B cell (primary cell): ENCODE measurements around the gene FAM120B. TPM values are rescaled to one million over a fixed set of nuclear protein-coding genes. Genes with fewer than 3 reads are reported as not detected.
A peak's percentile ranks its signal among the peaks of the same experiment; 100 is the strongest.

Experiments used
- ATAC-seq: fragments of 200-7000 bp; cut with Tn5 transposase; one replicate; pipeline ENCODE4 v1.10.0; 2021; ENCODE audit warnings: low read depth, mild to moderate bottlenecking, moderate number of reproducible peaks, moderate library complexity
- CTCF ChIA-PET: fragments of 350-600 bp; sonication (Branson Sonifier 250); formaldehyde crosslinking; loops from one replicate; lab custom pipeline; 2021; ENCODE audit warnings: antibody characterized with exemption, inconsistent platforms; lab: Charles Lee
- POLR2A ChIA-PET: fragments of 350-600 bp; sonication (Branson Sonifier 250); formaldehyde crosslinking; loops from one replicate; lab custom pipeline; 2021; ENCODE audit warnings: antibody characterized with exemption; lab: Charles Lee
- DNase-seq: peaks from one replicate; pipeline ENCODE4 v3.0.0; 2013
- H2AFZ ChIP-seq: 2 replicates; pipeline ENCODE4 v1.6.1; 2012; ENCODE audit warnings: mild to moderate bottlenecking, low read depth, low read length; ENCODE audit not compliant: insufficient read depth, poor library complexity, severe bottlenecking
- H3K27ac ChIP-seq, 2 donors: 1 replicate in 1 of 2; 2 replicates in 1 of 2; pipeline ENCODE4 v1.5.1; 2012 to 2013; ENCODE audit warnings: low read length in 2 of 2, mild to moderate bottlenecking in 2 of 2, moderate library complexity in 1 of 2
- H3K27me3 ChIP-seq, 4 experiments: fragments of 200-600 bp in 1 of 4; sonication (generic) in 1 of 4; replicated peaks in 1 of 4; 1 replicate in 2 of 4; 2 replicates in 2 of 4; pipeline versions ENCODE4 v1.6.1 to v1.7.0; 2013 to 2016; ENCODE audit warnings: low read length in 3 of 4, mild to moderate bottlenecking in 2 of 4, mixed read lengths in 1 of 4, moderate library complexity in 1 of 4; ENCODE audit not compliant: insufficient read depth in 4 of 4, control insufficient read depth in 3 of 4; ENCODE audit errors: control extremely low read depth in 1 of 4
- H3K36me3 ChIP-seq, 2 experiments: replicated peaks in 1 of 2; 1 replicate in 1 of 2; 2 replicates in 1 of 2; pipeline versions ENCODE4 v1.6.1 to v1.7.1; 2013; ENCODE audit warnings: low read length in 1 of 2; ENCODE audit not compliant: insufficient read depth in 2 of 2, control insufficient read depth in 1 of 2; ENCODE audit errors: control extremely low read depth in 1 of 2, extremely low read depth in 1 of 2
- H3K4me1 ChIP-seq, 2 donors: fragments of 200-600 bp in 1 of 2; sonication (generic) in 1 of 2; 1 replicate in 1 of 2; 2 replicates in 1 of 2; pipeline versions ENCODE4 v1.5.1 to v1.6.1; 2013 to 2017; ENCODE audit warnings: low read length in 2 of 2; ENCODE audit not compliant: control insufficient read depth in 2 of 2, insufficient read depth in 2 of 2
- H3K4me2 ChIP-seq: replicated peaks from 2 replicates; pipeline ENCODE3; 2012; ENCODE audit warnings: mild to moderate bottlenecking, low read depth, low read length; ENCODE audit not compliant: poor library complexity, severe bottlenecking
- H3K4me3 ChIP-seq, 5 experiments: fragments of 200-600 bp in 1 of 5; sonication (generic) in 1 of 5; 1 replicate in 3 of 5; 2 replicates in 2 of 5; pipeline versions ENCODE4 v1.5.1 to v1.7.0; 2011 to 2016; ENCODE audit warnings: low read length in 4 of 5, mild to moderate bottlenecking in 4 of 5, low read depth in 2 of 5, control low read depth in 1 of 5, moderate library complexity in 1 of 5; ENCODE audit not compliant: insufficient read depth in 1 of 5; ENCODE audit errors: control extremely low read depth in 1 of 5, extremely low read depth in 1 of 5
- H3K79me2 ChIP-seq: fragments of 200-600 bp; sonication (generic); one replicate; pipeline ENCODE4 v1.6.0; 2016; ENCODE audit warnings: low read length; ENCODE audit not compliant: control insufficient read depth, insufficient read depth
- H3K9ac ChIP-seq: fragments of 200-600 bp; sonication (generic); 2 replicates; pipeline ENCODE4 v1.6.1; 2017; ENCODE audit warnings: mild to moderate bottlenecking, low read length, moderate library complexity
- H3K9me3 ChIP-seq, 3 donors: one replicate each; pipeline versions ENCODE4 v1.6.1 to v1.7.1; 2013; ENCODE audit warnings: low read length in 2 of 3; ENCODE audit not compliant: control insufficient read depth in 2 of 3, insufficient read depth in 1 of 3; ENCODE audit errors: control extremely low read depth in 1 of 3
- H4K20me1 ChIP-seq: 2 replicates; pipeline ENCODE4 v1.6.0; 2012; ENCODE audit warnings: mild to moderate bottlenecking, low read length; ENCODE audit not compliant: insufficient read depth, control insufficient read depth, poor library complexity, severe bottlenecking
- H3K27ac Mint-ChIP-seq: one replicate; pipeline ENCODE4 v1.8.0; 2021; ENCODE audit warnings: mixed read lengths
- H3K27me3 Mint-ChIP-seq: one replicate; pipeline ENCODE4 v1.8.0; 2021; ENCODE audit warnings: mixed read lengths
- H3K4me1 Mint-ChIP-seq: one replicate; pipeline ENCODE4 v1.8.0; 2021; ENCODE audit warnings: mixed read lengths
- H3K4me3 Mint-ChIP-seq: one replicate; pipeline ENCODE4 v1.8.0; 2021; ENCODE audit warnings: mixed read lengths
- H3K9me3 Mint-ChIP-seq: one replicate; pipeline ENCODE4 v1.8.0; 2022; ENCODE audit warnings: mixed read lengths; ENCODE audit not compliant: insufficient read depth
- EZH2 ChIP-seq: IDR thresholded peaks from 2 replicates; pipeline ENCODE4 v1.6.1; 2012; ENCODE audit warnings: borderline replicate concordance, low read depth, mild to moderate bottlenecking, moderate library complexity, low read length; ENCODE audit not compliant: insufficient read depth, poor library complexity, severe bottlenecking
- WGBS: methylation state at CpG from one replicate; pipeline ENCODE4 v1.1.5; 2013; ENCODE audit warnings: missing lambda C conversion rate; ENCODE audit not compliant: insufficient coverage; 5-methylcytosine and 5-hydroxymethylcytosine counted together
- intact Hi-C: fragments of 100-400 bp; cut with micrococcal nuclease; formaldehyde crosslinking; loops from one replicate; pipeline ENCODE4 v1.10.0; 2022
- polyA plus RNA-seq: library from polyadenylated mRNA; depleted of rRNA; stranded (reverse); fragments of >200 nt; gene quantifications from 2 replicates; pipeline ENCODE4 v1.2.3, GENCODE V29; 2012
- total RNA-seq, 2 donors: library from RNA; stranded (reverse); fragments of 120-200 nt in 1 of 2; gene quantifications; 1 replicate in 1 of 2; 2 replicates in 1 of 2; pipeline versions ENCODE4 v1.2.3 to v1.2.4, GENCODE V29; 2013 to 2022
- TF ChIP-seq, protein P1 (sequence below): fragments of 200-600 bp; IDR thresholded peaks from one replicate; pipeline ENCODE4 v1.8.0; 2022; ENCODE audit warnings: antibody characterized with exemption, mild to moderate bottlenecking

Gene FAM120B
- total and polyA plus RNA-seq, 2 donors (not counting 1 experiment from before 2014, with no cell fraction given): 12.5 to 51.7 TPM

DNA sequence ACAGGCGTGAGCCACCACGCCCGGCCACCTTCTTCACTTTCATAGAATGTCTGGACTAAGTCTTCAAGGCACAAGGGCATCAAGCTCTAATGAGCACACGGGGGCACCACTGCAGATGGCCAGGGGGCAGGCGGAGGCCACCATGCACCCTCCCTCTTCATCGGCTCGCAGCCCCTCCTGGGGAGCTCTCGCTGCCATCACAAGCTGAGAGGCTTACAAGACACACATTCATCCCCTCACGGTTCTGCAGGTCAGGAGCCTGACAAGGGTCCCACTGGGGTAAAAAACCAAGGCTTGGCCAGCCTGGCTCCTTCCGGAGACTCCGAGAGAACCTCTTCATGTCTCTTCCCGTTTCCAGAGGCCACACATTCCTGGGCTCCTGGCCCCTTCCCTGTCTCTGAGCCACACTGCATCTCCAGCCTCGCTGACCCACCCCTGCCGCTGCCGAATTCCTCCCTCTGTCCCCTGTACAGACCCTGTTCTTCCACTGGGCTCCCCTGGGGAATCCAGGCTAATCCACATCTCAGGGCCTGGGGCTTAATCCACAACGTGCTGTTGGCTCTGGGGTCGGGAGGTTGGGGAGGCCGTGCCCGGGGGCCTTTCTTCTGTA lies 35.5 kb upstream of the FAM120B start:
- peaks cover 0 to 22% (median 0%) of the 10 kb centered on the region in 3 donors for H3K9me3 ChIP-seq
- Mint-ChIP-seq H3K4me1 (peaks cover 22% of the 10 kb centered on the region), H3K9me3 (no peaks in the 10 kb centered on the region), H3K27ac (no peak overlapping the region), H3K4me3 (peak overlapping the region; percentile 93), H3K27me3 (peaks cover 4% of the 10 kb centered on the region)
- POLR2A ChIA-PET: no interaction called here
- H2AFZ ChIP-seq: peak overlapping the region; percentile 71
- H3K27ac ChIP-seq: no peak overlapping the region
- H3K4me1 ChIP-seq: peaks cover 12 to 20% of the 10 kb centered on the region in 2 donors
- no peaks in the 10 kb centered on the region for H4K20me1 ChIP-seq
- peak overlapping the region; percentile 75 for H3K4me2 ChIP-seq
- DNase-seq: no peak
- no peaks in the 10 kb centered on the region for H3K27me3 ChIP-seq
- peak overlapping the region; percentile 67 for H3K9ac ChIP-seq
- intact Hi-C loops: no loop called here
- WGBS: 97% methylated on average over 13 of the region's 19 CpGs
- TF ChIP-seq EZH2: no peak
- TF ChIP-seq, protein P1, sequence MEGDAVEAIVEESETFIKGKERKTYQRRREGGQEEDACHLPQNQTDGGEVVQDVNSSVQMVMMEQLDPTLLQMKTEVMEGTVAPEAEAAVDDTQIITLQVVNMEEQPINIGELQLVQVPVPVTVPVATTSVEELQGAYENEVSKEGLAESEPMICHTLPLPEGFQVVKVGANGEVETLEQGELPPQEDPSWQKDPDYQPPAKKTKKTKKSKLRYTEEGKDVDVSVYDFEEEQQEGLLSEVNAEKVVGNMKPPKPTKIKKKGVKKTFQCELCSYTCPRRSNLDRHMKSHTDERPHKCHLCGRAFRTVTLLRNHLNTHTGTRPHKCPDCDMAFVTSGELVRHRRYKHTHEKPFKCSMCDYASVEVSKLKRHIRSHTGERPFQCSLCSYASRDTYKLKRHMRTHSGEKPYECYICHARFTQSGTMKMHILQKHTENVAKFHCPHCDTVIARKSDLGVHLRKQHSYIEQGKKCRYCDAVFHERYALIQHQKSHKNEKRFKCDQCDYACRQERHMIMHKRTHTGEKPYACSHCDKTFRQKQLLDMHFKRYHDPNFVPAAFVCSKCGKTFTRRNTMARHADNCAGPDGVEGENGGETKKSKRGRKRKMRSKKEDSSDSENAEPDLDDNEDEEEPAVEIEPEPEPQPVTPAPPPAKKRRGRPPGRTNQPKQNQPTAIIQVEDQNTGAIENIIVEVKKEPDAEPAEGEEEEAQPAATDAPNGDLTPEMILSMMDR: no peak
- H3K4me3 ChIP-seq: peak overlapping the region in 4 of 5 experiments; percentile 54 to 64 (median 61)
- CTCF ChIA-PET: interaction anchor here (0.7 kb wide), 1 partner anchor 439 kb away, joined by 3 read pairs; no protein-coding TSS in a partner anchor
- ATAC-seq: no peak
- no peaks in the 10 kb centered on the region for H3K36me3 ChIP-seq
- H3K79me2 ChIP-seq: no peaks in the 10 kb centered on the region

DNA sequence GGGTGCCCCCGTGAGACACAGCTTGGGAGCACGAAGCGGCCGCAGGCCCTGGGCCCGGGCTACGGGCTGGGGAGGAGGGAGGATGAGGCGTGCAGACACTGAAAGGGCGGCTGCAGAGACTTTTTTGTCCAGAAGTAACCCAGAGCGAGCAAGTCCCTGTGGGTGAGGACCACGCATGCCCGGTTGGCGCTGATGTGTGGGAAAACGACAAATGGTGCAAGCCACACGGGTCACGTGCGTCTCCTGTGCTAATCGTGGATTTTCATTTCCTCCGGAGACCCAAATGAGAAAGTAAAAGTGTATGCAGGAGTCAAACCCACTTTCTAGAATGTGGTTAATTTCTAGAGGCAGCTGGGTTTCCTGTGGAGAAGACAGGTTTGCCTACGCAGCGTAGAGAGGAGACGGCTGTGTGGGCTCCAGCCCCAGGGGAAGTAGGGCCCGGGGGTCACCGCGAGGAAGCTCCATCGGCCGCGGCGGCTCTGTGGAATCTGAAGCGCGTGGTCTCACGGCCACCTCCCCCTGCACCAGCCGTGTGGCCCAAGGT lies 34.7 kb upstream of the FAM120B start:
- H3K4me1 Mint-ChIP-seq: peaks cover 22% of the 10 kb centered on the region
- H3K9ac ChIP-seq: peak overlapping the region; percentile 67
- H3K79me2 ChIP-seq: no peaks in the 10 kb centered on the region
- peak overlapping the region; percentile 93 for H3K4me3 Mint-ChIP-seq
- no peaks in the 10 kb centered on the region for H4K20me1 ChIP-seq
- H3K9me3 Mint-ChIP-seq: no peaks in the 10 kb centered on the region
- H3K27ac ChIP-seq: peak overlapping the region; percentile 57 to 66
- peak overlapping the region; percentile 71 for H2AFZ ChIP-seq
- H3K4me2 ChIP-seq: peak overlapping the region; percentile 75
- intact Hi-C loops: loop anchor here (1.0 kb wide), 1 partner anchor 34 kb away; the partner anchor contains the start of gene FAM120B
- no peak for TF ChIP-seq EZH2
- TF ChIP-seq, protein P1: no peak
- peak overlapping the region; percentile 86 for H3K27ac Mint-ChIP-seq
- H3K4me1 ChIP-seq: peaks cover 12 to 20% of the 10 kb centered on the region in 2 donors
- H3K27me3 Mint-ChIP-seq: no peaks in the 10 kb centered on the region
- H3K27me3 ChIP-seq: no peaks in the 10 kb centered on the region
- peaks cover 0 to 24% (median 0%) of the 10 kb centered on the region in 3 donors for H3K9me3 ChIP-seq
- no peaks in the 10 kb centered on the region for H3K36me3 ChIP-seq
- ATAC-seq: peak; percentile 87
- ChIA-PET POLR2A (interaction anchor here (1.0 to 1.1 kb wide), 2 partner anchors 8 to 19 kb away, joined by 3 read pairs; partner anchors contain the start of gene DLL1), CTCF (interaction anchor here (1.0 kb wide), 1 partner anchor 156 kb away, joined by 3 read pairs; no protein-coding TSS in a partner anchor)
- peak; percentile 86 for DNase-seq
- H3K4me3 ChIP-seq: peak overlapping the region; percentile 45 to 64 (median 60)
- 9% methylated on average over 29 of the region's 32 CpGs for WGBS
